ENCODE results near the gene TCOF1.

DNA sequence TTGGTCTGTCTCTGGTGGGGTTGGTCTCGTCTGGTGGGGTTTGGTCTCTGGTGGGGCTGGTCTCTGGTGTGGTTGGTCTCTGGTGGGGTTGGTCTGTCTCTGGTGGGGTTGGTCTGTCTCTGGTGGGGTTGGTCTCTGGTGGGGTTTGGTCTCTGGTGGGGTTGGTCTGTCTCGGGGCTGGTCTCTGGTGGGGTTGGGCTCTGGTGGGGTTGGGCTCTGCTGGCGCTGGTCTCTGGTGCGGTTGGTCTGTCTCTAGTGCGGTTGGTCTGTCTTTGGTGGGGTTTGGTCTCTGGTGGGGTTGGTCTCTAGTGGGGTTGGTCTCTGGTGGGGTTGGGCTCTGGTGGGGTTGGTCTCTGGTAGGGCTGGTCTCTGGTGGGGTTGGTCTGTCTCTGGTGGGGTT is 71.5 kb downstream of the TCOF1 start:
- TF ChIP-seq, protein P1, sequence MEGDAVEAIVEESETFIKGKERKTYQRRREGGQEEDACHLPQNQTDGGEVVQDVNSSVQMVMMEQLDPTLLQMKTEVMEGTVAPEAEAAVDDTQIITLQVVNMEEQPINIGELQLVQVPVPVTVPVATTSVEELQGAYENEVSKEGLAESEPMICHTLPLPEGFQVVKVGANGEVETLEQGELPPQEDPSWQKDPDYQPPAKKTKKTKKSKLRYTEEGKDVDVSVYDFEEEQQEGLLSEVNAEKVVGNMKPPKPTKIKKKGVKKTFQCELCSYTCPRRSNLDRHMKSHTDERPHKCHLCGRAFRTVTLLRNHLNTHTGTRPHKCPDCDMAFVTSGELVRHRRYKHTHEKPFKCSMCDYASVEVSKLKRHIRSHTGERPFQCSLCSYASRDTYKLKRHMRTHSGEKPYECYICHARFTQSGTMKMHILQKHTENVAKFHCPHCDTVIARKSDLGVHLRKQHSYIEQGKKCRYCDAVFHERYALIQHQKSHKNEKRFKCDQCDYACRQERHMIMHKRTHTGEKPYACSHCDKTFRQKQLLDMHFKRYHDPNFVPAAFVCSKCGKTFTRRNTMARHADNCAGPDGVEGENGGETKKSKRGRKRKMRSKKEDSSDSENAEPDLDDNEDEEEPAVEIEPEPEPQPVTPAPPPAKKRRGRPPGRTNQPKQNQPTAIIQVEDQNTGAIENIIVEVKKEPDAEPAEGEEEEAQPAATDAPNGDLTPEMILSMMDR (conservative IDR thresholded peaks at IDR 0.05; ENCODE audit: low read length): no peak
- no peak for TF ChIP-seq EZH2phosphoT487 (IDR thresholded peaks at IDR 0.05; ENCODE audit: borderline replicate concordance, low read depth, low read length)
